ENCODE data around the gene ANKRD27. TPM values are rescaled to one million over a fixed set of nuclear protein-coding genes. Genes with fewer than 3 reads are reported as not detected.

The ANKRD27 gene
- total RNA-seq, 2 donors from 2014 or later = 9.6 to 16.2 TPM

- peaks cover 18% of the 10 kb centered on the region for H3K4me1 ChIP-seq
- no peak for ATAC-seq
- H3K27ac ChIP-seq = no peak overlapping the region
- H3K27me3 ChIP-seq = no peaks in the 10 kb centered on the region
- intact Hi-C loops (cut with DNase I) = no loop called here
- H3K36me3 ChIP-seq (replicated peaks in 1 of 2; ENCODE audit: insufficient read depth in 1 of 2, low read depth in 2 of 2) = peaks cover 0 to 5% of the 10 kb centered on the region in 2 donors
- H3K4me3 ChIP-seq = no peak overlapping the region
- H3K9me3 ChIP-seq = no peaks in the 10 kb centered on the region
- TF ChIP-seq POLR2A (IDR thresholded peaks at IDR 0.05) = no peak
- no peak for TF ChIP-seq CTCF (IDR thresholded peaks at IDR 0.05)
- WGBS, 2 donors = 76 to 91% methylated on average over 5 of the region's 5 CpGs
- DNase-seq = no peak
Observed at GRCh38 chr19:32650671-32651070, 24.3 kb downstream of the ANKRD27 start.

DNA sequence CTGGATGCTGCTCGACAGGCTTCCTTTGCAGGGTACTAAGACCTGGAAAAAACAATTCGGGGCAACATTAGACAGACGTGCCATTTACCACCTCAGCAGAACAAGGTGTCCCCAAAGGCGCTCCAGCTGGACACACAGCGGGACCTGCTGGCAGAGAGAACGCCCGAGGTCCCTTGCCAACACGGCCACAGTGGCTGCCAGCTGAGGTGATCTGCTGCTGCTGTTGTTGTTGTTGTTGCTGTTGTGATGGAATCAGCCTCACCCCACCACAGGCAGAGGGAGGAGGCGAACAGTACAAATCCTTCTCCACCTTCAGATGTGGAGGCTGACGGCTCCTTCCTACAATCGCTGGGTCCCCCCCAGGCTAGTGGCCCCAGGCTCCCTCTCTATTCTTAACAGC lies 25.2 kb downstream of the ANKRD27 start:
- intact Hi-C loops (cut with DNase I) = no loop called here
- TF ChIP-seq CTCF (IDR thresholded peaks at IDR 0.05) = no peak
- H3K9me3 ChIP-seq = no peaks in the 10 kb centered on the region
- H3K4me1 ChIP-seq = peaks cover 18% of the 10 kb centered on the region
- DNase-seq (no peak), ATAC-seq (no peak)
- 96 to 100% methylated on average over 8 to 11 of the region's 11 CpGs for WGBS, 2 donors
- no peak overlapping the region for H3K27ac ChIP-seq
- H3K4me3 ChIP-seq = no peak overlapping the region
- peaks cover 0 to 5% of the 10 kb centered on the region in 2 donors for H3K36me3 ChIP-seq (replicated peaks in 1 of 2; ENCODE audit: insufficient read depth in 1 of 2, low read depth in 2 of 2)
- no peaks in the 10 kb centered on the region for H3K27me3 ChIP-seq

DNA sequence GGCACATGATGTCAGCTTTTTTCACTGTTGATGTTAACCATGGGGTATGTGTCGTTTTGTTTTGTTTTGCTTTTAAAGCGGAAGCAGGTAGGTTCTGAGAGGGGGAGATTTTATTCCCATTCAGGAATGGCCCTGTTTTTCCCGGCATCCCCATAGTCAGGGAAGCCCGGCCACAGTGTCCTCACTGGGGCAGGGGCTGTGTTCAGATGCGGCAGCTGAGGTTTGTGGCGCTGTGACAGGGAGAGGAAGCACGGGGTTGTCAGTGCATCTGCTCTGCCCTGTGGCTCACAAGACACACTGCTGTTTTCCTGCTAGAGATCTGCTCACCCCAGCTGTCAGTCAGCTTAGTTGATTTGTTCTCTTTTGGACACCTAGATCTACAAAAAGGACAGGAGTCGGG lies 27.6 kb downstream of the ANKRD27 start:
- TF ChIP-seq CTCF (IDR thresholded peaks at IDR 0.05) (no peak), POLR2A (IDR thresholded peaks at IDR 0.05) (no peak)
- 92 to 97% methylated on average over 8 of the region's 8 CpGs for WGBS, 2 donors
- Histone ChIP-seq H3K27ac (no peak overlapping the region), H3K9me3 (no peaks in the 10 kb centered on the region), H3K36me3 (replicated peaks in 1 of 2; ENCODE audit: insufficient read depth in 1 of 2, low read depth in 2 of 2) (peaks cover 0 to 9% of the 10 kb centered on the region in 2 donors), H3K27me3 (no peaks in the 10 kb centered on the region), H3K4me1 (peaks cover 7% of the 10 kb centered on the region), H3K4me3 (no peak overlapping the region)
- intact Hi-C loops (cut with DNase I) = no loop called here
- DNase-seq (no peak), ATAC-seq (no peak)

DNA sequence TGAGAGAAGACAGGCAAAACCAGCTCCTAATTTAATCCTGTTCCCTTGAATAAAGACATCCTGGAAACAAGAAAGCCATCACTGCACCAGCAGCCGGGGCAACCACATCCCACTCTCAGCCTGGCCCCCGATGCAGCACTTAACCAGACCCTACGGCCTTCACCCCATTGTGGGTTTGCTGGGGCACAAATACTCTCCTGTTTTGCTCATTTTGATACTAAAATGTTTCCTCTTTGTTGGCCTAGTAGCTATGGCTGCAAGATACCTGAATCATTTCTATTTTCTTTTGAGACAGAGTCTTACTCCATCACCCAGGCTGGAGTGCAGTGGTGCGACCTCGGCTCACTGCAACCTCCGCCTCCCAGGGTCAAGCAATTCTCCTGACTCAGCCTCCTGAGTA lies 28.4 kb downstream of the ANKRD27 start:
- intact Hi-C loops (cut with DNase I) = no loop called here
- WGBS, 2 donors = 94 to 95% methylated on average over 6 of the region's 6 CpGs

More for the DNA sequence above, 28.4 kb downstream of the ANKRD27 start:
- H3K27ac ChIP-seq = no peak overlapping the region
- peaks cover 0 to 9% of the 10 kb centered on the region in 2 donors for H3K36me3 ChIP-seq (replicated peaks in 1 of 2; ENCODE audit: insufficient read depth in 1 of 2, low read depth in 2 of 2)
- DNase-seq (no peak), ATAC-seq (no peak)
- H3K27me3 ChIP-seq = no peaks in the 10 kb centered on the region
- no peaks in the 10 kb centered on the region for H3K4me1 ChIP-seq
- H3K4me3 ChIP-seq = no peak overlapping the region
- no peaks in the 10 kb centered on the region for H3K9me3 ChIP-seq
- TF ChIP-seq POLR2A (IDR thresholded peaks at IDR 0.05) (no peak), CTCF (IDR thresholded peaks at IDR 0.05) (no peak)
